NCI-H2029 (cell line): ENCODE results near the gene EHMT2.

ENCODE experiments used
- DNase-seq: peaks from one replicate; lab custom pipeline; 2025; lab: John Stamatoyannopoulos, UW

Gene EHMT2

DNA sequence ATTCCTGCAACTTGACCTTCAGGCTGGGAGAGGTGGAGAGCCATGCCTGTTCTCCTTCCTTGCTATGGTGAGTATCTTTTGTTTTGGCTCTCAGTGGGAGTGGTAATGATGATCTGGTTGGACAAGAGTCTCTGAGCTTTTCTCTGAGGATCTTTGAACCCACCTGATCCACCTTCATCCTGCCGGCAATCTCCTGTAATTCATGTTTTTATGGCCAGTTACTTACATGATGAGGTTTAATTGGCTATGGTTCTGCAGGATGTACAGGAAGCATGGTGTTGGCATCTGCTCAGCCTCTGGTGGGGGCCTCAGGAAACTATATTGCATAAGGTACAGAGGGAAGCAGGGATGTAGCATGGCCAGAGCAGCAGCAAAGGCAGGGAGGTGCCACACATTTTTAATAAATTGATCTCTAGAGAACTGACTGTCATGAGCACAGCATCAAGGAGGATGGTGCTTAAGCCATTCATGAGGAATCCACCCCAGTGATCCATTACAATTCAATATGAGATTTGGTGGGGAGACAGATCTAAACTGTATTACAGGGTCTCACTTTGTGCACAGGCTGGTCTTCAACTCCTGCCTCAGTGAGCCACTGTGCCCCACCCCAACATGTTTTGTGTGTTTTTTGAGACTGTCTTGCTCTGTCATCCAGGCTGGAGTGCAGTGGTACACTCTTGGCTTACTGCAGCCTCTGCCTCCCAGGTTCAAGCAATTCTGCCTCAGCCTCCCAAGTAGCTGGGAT is 60.0 kb downstream of the EHMT2 start:
- no peak for DNase-seq

DNA sequence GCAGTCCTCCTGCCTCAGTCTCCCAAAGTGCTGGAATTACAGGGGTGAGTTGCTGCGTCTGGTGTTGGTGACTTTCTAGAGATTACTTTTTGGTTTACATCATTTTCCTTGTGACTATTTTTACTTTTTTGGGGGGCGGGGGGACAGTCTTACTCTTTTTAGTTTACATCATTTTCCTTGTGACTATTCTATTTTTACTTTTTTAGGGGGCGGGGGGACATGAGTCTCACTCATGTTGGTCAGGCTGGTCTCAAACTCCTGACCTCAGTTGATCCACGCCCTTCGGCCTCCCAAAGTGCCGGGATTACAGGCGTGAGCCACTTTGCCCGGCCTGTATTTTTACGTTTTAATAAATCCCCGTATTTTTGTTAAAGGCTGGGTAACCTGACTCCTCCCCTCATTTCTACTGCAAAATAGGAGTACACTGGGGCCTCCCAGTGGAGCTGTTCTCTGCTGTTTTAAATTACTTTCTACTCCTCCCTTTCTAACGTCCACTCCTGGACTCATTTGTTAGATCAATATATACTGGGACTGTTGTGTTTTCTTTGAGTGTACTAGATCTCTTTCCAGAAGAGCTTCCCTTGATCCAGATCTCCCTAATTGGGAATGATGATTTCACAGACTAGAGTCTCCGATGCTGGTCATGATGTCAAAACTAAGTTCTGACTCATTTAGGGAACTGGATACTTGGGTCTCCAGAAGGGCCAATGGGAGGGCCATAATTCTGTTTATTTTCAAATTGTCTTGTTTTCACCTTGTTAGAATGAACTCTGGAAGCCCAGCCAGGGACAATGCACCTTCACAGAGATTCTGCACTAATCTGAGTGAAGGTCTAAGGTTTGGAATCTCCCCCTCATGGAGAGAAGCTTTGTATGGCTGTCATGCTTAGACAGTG is 60.8 kb downstream of the EHMT2 start:
- DNase-seq = no peak

DNA sequence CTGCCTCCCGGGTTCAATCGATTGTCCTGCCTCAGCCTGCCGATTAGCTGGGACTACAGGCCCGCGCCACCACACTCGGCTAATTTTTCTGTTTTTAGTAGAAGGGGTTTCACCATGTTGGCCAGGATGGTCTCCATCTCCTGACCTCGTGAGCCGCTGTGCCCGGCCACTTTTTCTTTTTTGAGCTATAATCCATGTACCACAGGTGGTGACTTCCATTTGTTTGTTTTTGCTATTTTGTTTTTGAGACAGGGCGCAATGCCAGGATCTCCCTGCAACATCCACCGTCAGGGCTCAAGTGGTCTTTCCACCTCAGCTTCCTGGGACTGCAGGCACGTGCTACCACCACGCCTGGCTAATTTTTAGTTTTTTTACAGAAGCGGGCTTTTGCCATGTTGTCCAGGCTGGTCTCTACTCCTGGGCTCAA is 61.4 kb downstream of the EHMT2 start:
- DNase-seq = peak; percentile 50

DNA sequence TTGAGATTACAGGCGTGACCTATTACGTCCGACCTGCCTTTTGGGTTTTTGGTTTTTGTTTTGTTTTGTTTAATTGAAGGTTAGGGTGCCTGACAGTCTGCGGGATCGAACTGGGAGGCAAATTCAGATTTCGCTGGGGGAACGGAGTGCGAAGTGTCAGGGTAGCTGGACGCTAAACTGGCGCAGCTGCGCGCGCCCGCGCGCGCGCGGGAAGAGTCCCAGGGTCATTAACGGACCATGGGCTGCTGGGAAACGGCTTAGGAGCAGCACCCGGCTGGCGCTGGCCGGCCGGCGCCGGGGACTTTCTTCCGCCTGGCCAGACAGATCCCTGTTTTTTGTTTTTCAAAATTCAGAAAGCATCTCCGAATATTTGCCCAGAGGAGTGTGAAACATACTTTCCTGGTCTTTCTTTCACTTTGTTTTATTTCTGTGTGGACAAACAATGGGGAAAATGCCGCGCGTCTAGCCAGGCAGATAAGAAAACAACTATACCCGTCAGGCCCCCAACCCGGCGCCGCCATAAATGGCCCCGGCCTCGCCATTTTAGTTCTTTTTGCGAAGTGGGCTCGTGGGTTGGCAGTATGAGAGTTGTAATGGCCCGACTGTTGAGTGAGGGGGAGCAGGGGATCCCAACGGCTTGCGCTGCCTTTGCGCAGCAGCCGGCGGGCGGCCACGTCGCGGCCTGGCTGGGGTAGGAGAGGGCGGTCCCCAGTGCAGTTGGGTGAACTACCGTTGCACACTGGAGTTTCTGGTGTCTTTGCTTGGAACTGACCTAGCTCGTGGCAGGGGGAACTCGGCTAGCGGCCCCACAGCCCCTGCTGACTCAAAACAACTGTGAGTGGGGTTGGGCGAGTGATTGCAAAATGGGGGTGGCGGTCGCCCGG is 62.9 kb downstream of the EHMT2 start:
- peak; percentile 96 for DNase-seq

DNA sequence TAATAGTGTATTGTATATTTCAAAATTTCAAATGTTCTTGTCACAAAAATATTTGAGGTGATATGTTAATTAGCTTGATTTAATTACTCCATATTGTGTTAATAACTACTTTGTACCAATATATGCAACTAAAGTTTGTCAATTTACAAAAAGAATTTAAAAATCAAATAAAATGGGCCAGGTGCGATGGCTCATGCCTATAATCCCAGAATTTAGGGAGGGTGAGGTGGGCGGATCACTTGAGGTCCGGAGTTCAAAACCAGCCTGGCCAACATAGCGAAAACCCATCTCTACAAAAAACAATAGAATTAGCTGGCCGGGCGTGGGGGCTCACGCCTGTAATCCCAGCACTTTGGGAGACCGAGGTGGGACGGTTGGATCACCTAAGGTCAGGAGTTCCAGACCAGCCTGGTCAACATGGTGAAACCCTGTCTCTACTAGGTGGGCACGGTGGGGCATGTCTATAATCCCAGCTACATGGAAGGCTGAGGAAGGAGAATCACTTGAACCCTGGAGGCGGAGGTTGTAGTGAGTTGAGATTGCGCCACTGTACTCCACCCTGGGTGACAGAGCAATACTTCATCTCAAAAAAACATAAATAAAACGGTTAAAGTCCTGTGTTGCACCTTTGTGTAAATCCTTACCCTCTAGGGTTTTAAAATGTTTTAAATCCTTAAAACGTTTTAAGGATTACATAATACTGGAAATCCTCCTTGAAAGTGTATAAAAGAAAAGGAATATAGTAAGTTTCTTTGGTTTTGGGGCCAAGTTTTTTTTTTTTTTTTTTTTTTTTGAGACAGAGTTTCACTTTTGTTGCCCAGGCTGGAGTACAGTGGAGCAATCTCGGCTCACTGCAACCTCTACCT is 65.9 kb downstream of the EHMT2 start:
- DNase-seq = no peak

DNA sequence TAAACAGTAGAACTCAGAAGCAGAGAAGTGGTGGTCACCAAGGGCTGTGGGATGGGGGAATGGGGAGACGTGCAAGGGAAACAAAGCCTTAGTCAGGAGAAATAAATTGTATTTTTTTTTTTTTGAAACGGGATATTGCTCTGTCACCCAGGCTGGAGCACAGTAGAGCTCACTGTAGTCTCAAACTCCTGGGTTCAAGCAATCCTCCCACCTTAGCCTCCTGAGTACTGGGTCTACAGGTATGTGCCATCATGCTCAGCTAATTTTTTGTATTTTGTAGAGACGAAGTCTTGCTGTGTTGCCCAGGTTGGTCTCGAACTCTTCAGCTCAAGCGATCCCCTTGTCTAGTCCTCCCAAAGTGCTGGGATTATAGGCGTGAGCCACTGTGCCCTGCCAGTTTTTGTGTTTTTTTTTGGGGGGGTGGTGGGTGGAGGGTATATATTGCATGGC is 66.6 kb downstream of the EHMT2 start:
- DNase-seq = no peak
